Neural progenitor cell (in vitro differentiated cells): Measurements from ENCODE around the gene PIP4K2B. TPM values are rescaled to one million over a fixed set of nuclear protein-coding genes. Genes with fewer than 3 reads are reported as not detected.
A peak's percentile ranks its signal among the peaks of the same experiment; 100 is the strongest.
"Not testable (repeated sequence)": the region's sequence is repeated elsewhere in the genome, so short reads cannot be mapped to it uniquely, and the experiment has no call there.

Experiments
- DNase-seq: peaks from one replicate; pipeline ENCODE4 v3.0.0-alpha.2; 2016; ENCODE audit warnings: low spot score
- H2AFZ ChIP-seq: fragments of 200-600 bp; sonication (generic); replicated peaks from 2 replicates; pipeline ENCODE4 v1.6.1; 2016; ENCODE audit warnings: antibody characterized with exemption
- H3F3A ChIP-seq: fragments of 200-600 bp; sonication (generic); 2 replicates; pipeline ENCODE4 v1.6.1; 2016; ENCODE audit warnings: antibody characterized with exemption, low read depth
- H3K27ac ChIP-seq: fragments of 200-600 bp; sonication (generic); 2 replicates; pipeline ENCODE4 v1.5.1; 2016; ENCODE audit warnings: mild to moderate bottlenecking
- H3K27me3 ChIP-seq: fragments of 200-600 bp; sonication (generic); 2 replicates; pipeline ENCODE4 v1.6.1; 2016; ENCODE audit warnings: mild to moderate bottlenecking, moderate library complexity
- H3K36me3 ChIP-seq: fragments of 200-600 bp; sonication (generic); 2 replicates; pipeline ENCODE4 v1.5.1; 2016
- H3K4me1 ChIP-seq: fragments of 200-600 bp; sonication (generic); 2 replicates; pipeline ENCODE4 v1.6.1; 2016; ENCODE audit warnings: mixed run types
- H3K4me2 ChIP-seq: fragments of 200-600 bp; sonication (generic); 2 replicates; pipeline ENCODE4 v1.6.1; 2016
- H3K4me3 ChIP-seq: fragments of 200-600 bp; sonication (generic); 2 replicates; pipeline ENCODE4 v1.5.1; 2016
- H3K79me2 ChIP-seq: fragments of 200-600 bp; sonication (generic); 2 replicates; pipeline ENCODE4 v1.6.1; 2016; ENCODE audit warnings: low read depth
- H3K9ac ChIP-seq: fragments of 200-600 bp; sonication (generic); 2 replicates; pipeline ENCODE4 v1.6.1; 2016
- H3K9me3 ChIP-seq: fragments of 200-600 bp; sonication (generic); 2 replicates; pipeline ENCODE4 v1.5.1; 2016; ENCODE audit warnings: low read depth
- H4K20me1 ChIP-seq: fragments of 200-600 bp; sonication (generic); 2 replicates; pipeline ENCODE4 v1.6.1; 2016; ENCODE audit warnings: low read depth
- H3K27ac Mint-ChIP-seq: 3 replicates; pipeline ENCODE4 v1.8.0; 2021; ENCODE audit warnings: mixed read lengths
- H3K27me3 Mint-ChIP-seq: 2 replicates; pipeline ENCODE4 v1.8.0; 2022; ENCODE audit warnings: low read depth, mild to moderate bottlenecking, inconsistent platforms, moderate library complexity, mixed read lengths; ENCODE audit not compliant: insufficient read depth
- H3K36me3 Mint-ChIP-seq: 3 replicates; pipeline ENCODE4 v1.8.0; 2021; ENCODE audit warnings: mixed read lengths
- H3K4me1 Mint-ChIP-seq: 3 replicates; pipeline ENCODE4 v1.8.0; 2021; ENCODE audit warnings: mixed read lengths
- H3K4me3 Mint-ChIP-seq: 3 replicates; pipeline ENCODE4 v1.8.0; 2021; ENCODE audit warnings: mild to moderate bottlenecking, moderate library complexity, mixed read lengths
- H3K9me3 Mint-ChIP-seq: 3 replicates; pipeline ENCODE4 v1.8.0; 2020; ENCODE audit warnings: mixed read lengths
- EZH2 ChIP-seq: fragments of 200-600 bp; sonication (generic); IDR thresholded peaks from 2 replicates; pipeline ENCODE4 v1.6.1; 2017; ENCODE audit warnings: antibody characterized with exemption, mild to moderate bottlenecking, moderate library complexity
- EZH2phosphoT487 ChIP-seq: fragments of 200-600 bp; sonication (generic); IDR thresholded peaks from 2 replicates; pipeline ENCODE4 v1.6.1; 2017; ENCODE audit warnings: antibody characterized with exemption
- total RNA-seq: library from RNA; depleted of rRNA; stranded (reverse); fragments of >200 nt; gene quantifications from 2 replicates; pipeline ENCODE4 v1.2.3, GENCODE V29; 2015; ENCODE audit warnings: low replicate concordance
- TF ChIP-seq, protein P1 (sequence below): fragments of 200-600 bp; sonication (generic); IDR thresholded peaks from 2 replicates; pipeline ENCODE4 v1.5.1; 2017; ENCODE audit warnings: antibody characterized with exemption, mild to moderate bottlenecking

Gene PIP4K2B
- total RNA-seq, 1 donor from 2014 or later, result 45.6 TPM

DNA sequence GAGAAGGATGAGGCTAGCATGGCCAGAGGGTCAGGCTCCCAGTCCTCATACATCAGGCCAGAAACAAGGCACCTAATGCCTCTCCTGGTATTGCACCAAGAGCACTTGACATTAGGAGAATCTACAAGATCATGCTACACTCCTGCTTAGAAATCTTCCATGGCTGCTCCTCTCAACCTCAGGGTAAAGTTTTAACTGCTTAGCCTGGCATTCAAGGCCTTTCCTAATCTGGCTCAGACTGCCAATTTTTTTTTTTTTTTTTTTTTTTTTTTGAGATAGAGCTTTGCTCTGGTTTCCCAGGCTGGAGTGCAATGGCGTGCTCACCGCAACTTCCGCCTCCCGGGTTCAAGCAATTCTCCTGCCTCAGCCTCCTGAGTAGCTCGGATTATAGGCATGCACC is 8.2 kb downstream of the PIP4K2B start:
- H3K27me3 ChIP-seq, result no peaks in the 10 kb centered on the region
- no peak overlapping the region for H3K27ac Mint-ChIP-seq
- no peak overlapping the region for H3K4me3 Mint-ChIP-seq
- peaks cover 73% of the 10 kb centered on the region for H3K79me2 ChIP-seq
- TF ChIP-seq EZH2phosphoT487 (no peak), EZH2 (no peak)
- no peak overlapping the region for H3K9ac ChIP-seq
- no peaks in the 10 kb centered on the region for H3K9me3 ChIP-seq
- no peak overlapping the region for H3K4me3 ChIP-seq
- H3K36me3 ChIP-seq, result no peaks in the 10 kb centered on the region
- H3K9me3 Mint-ChIP-seq, result no peaks in the 10 kb centered on the region
- no peak overlapping the region for H3K4me2 ChIP-seq
- no peak overlapping the region for H3K27ac ChIP-seq
- peaks cover 24% of the 10 kb centered on the region for H3K4me1 Mint-ChIP-seq
- H3K27me3 Mint-ChIP-seq, result peaks cover 2% of the 10 kb centered on the region
- H3F3A ChIP-seq, result peaks cover 30% of the 10 kb centered on the region
- H4K20me1 ChIP-seq, result peaks cover 90% of the 10 kb centered on the region
- no peak overlapping the region for H2AFZ ChIP-seq
- no peak for DNase-seq
- H3K4me1 ChIP-seq, result peaks cover 20% of the 10 kb centered on the region
- peaks cover 19% of the 10 kb centered on the region for H3K36me3 Mint-ChIP-seq

DNA sequence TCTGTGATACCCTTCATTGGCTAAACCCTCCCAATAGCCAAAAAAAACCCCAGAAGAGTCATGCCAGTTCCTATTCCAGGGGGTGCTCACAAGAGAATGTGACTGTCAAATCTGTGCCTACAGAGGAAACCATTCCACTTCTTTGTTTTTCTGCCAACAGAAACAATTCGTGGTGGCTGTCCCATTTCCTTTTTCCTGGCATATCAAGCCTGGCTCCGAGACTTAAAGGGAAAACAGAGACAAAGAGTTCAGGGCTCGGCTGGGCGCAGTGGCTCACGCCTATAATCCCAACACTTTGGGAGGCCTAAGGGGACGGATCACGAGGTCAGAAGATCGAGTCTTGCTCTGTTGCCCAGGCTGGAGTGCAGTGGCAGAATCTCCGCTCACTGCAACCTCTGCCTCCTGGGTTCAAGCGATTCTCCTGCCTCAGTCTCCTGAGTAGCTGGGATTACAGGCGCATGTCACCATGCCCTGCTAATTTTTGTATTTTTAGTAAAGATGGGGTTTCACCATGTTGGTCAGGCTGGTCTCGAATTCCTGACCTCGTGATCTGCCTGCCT is 9.1 kb downstream of the PIP4K2B start:
- Histone ChIP-seq H3K27ac (peak overlapping the region; percentile 24), H3K4me2 (peak overlapping the region; percentile 70), H4K20me1 (peaks cover 81% of the 10 kb centered on the region), H3F3A (peaks cover 30% of the 10 kb centered on the region), H3K79me2 (peaks cover 64% of the 10 kb centered on the region), H3K4me1 (peaks cover 20% of the 10 kb centered on the region)
- H3K4me3 ChIP-seq, H3K27me3 Mint-ChIP-seq, H2AFZ ChIP-seq, H3K4me3 Mint-ChIP-seq, H3K9me3 Mint-ChIP-seq, H3K36me3 ChIP-seq, H3K9ac ChIP-seq, H3K27me3 ChIP-seq, H3K9me3 ChIP-seq, H3K27ac Mint-ChIP-seq: not testable (repeated sequence)
- DNase-seq, result peak; percentile 29
- Mint-ChIP-seq H3K36me3 (peaks cover 19% of the 10 kb centered on the region), H3K4me1 (peaks cover 23% of the 10 kb centered on the region)

DNA sequence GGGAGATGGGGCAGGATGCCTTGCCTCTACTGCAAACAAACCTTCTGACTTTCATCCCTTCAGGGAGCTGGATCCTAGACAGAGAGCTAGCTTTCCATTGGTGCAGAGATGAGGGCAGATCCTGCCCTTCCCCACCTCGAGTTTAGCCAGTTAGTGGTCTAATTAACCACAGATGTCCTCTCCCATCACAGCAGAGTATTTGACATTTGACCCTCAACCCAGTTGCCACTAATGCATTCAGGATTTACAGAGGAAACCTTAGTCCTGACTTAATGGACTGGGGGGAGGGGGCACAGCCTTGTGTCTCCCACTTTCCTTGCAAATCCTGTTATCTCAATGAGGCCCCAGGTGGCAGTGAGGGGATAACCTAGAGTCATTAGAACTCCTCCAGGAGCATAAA is 10.2 kb downstream of the PIP4K2B start:
- TF ChIP-seq EZH2phosphoT487 (no peak), EZH2 (no peak)
- TF ChIP-seq, protein P1, sequence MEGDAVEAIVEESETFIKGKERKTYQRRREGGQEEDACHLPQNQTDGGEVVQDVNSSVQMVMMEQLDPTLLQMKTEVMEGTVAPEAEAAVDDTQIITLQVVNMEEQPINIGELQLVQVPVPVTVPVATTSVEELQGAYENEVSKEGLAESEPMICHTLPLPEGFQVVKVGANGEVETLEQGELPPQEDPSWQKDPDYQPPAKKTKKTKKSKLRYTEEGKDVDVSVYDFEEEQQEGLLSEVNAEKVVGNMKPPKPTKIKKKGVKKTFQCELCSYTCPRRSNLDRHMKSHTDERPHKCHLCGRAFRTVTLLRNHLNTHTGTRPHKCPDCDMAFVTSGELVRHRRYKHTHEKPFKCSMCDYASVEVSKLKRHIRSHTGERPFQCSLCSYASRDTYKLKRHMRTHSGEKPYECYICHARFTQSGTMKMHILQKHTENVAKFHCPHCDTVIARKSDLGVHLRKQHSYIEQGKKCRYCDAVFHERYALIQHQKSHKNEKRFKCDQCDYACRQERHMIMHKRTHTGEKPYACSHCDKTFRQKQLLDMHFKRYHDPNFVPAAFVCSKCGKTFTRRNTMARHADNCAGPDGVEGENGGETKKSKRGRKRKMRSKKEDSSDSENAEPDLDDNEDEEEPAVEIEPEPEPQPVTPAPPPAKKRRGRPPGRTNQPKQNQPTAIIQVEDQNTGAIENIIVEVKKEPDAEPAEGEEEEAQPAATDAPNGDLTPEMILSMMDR, result no peak

DNA sequence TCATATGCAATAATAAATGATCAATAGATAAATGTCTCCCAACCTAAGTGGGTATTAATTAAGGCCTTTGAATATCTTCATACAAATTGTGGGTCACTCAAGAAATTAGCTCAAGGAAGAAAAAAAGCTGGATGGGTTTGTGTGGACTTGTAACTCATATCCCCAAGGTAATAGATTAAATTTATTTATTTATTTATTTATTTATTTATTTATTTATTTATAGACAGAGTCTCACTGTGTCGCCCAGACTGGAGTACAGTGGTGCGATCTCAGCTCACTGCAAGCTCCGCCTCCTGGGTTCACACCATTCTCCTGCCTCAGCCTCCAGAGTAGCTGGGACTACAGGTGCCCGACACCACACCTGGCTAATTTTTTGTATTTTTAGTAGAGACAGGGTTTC is 11.4 kb downstream of the PIP4K2B start:
- not testable (repeated sequence) for H3K9ac ChIP-seq, H3K27me3 ChIP-seq, H3K9me3 ChIP-seq, H3K4me3 ChIP-seq, H3K4me2 ChIP-seq, H3K27ac ChIP-seq, H3K9me3 Mint-ChIP-seq, H3K4me3 Mint-ChIP-seq, H3K36me3 ChIP-seq, H3K27me3 Mint-ChIP-seq, H2AFZ ChIP-seq, DNase-seq, H3K27ac Mint-ChIP-seq
- peaks cover 20% of the 10 kb centered on the region for H3K4me1 ChIP-seq
- H3K79me2 ChIP-seq, result peaks cover 42% of the 10 kb centered on the region
- Mint-ChIP-seq H3K4me1 (peaks cover 21% of the 10 kb centered on the region), H3K36me3 (peaks cover 12% of the 10 kb centered on the region)
- H3F3A ChIP-seq, result peaks cover 30% of the 10 kb centered on the region
- H4K20me1 ChIP-seq, result peaks cover 71% of the 10 kb centered on the region

More for the DNA sequence above, 10.2 kb downstream of the PIP4K2B start:
- Mint-ChIP-seq H3K4me3 (peak overlapping the region; percentile 60), H3K27ac (peak overlapping the region; percentile 27), H3K27me3 (peaks cover 2% of the 10 kb centered on the region), H3K36me3 (peaks cover 16% of the 10 kb centered on the region), H3K4me1 (peaks cover 21% of the 10 kb centered on the region), H3K9me3 (no peaks in the 10 kb centered on the region)
- no peaks in the 10 kb centered on the region for H3K27me3 ChIP-seq
- H3K4me1 ChIP-seq, result peaks cover 20% of the 10 kb centered on the region
- peak overlapping the region; percentile 70 for H3K4me2 ChIP-seq
- H3K27ac ChIP-seq, result peak overlapping the region; percentile 58
- peaks cover 30% of the 10 kb centered on the region for H3F3A ChIP-seq
- H3K79me2 ChIP-seq, result peaks cover 53% of the 10 kb centered on the region
- no peaks in the 10 kb centered on the region for H3K36me3 ChIP-seq
- H3K9ac ChIP-seq, result no peak overlapping the region
- peak; percentile 85 for DNase-seq
- H4K20me1 ChIP-seq, result peaks cover 81% of the 10 kb centered on the region
- H3K9me3 ChIP-seq, result no peaks in the 10 kb centered on the region
- no peak overlapping the region for H2AFZ ChIP-seq
- H3K4me3 ChIP-seq, result peak overlapping the region; percentile 21

DNA sequence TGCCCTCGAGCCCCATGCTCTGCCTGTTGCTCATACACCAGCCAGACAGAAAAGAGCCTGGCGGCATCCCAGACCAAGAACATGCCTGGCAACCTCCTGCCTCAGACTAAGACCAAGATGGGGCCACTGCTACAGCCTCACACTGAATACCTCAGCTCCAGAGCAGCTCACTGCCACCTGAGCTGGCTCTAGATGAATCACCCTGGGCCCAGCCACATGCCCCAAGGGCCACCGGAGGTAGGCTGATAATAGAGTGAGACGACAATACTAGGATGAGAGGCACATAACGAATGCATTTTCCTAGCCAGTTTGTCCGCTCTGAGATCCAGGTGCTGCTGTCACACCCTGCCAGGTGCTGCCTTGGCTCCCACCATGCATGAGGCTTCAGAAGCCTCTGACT is 13.0 kb downstream of the PIP4K2B start:
- no peak overlapping the region for H3K27ac ChIP-seq
- Mint-ChIP-seq H3K4me3 (no peak overlapping the region), H3K9me3 (no peaks in the 10 kb centered on the region), H3K36me3 (peaks cover 10% of the 10 kb centered on the region), H3K27ac (no peak overlapping the region), H3K4me1 (peaks cover 21% of the 10 kb centered on the region), H3K27me3 (peaks cover 2% of the 10 kb centered on the region)
- no peak overlapping the region for H3K4me3 ChIP-seq
- TF ChIP-seq EZH2phosphoT487 (no peak), EZH2 (no peak)
- TF ChIP-seq, protein P1, result no peak
- no peak overlapping the region for H3K9ac ChIP-seq
- H3K36me3 ChIP-seq, result no peaks in the 10 kb centered on the region
- peaks cover 30% of the 10 kb centered on the region for H3F3A ChIP-seq
- H3K79me2 ChIP-seq, result peaks cover 32% of the 10 kb centered on the region
- no peak overlapping the region for H3K4me2 ChIP-seq
- H4K20me1 ChIP-seq, result peaks cover 59% of the 10 kb centered on the region
- no peak for DNase-seq
- no peak overlapping the region for H2AFZ ChIP-seq
- no peaks in the 10 kb centered on the region for H3K27me3 ChIP-seq
- no peaks in the 10 kb centered on the region for H3K9me3 ChIP-seq
- H3K4me1 ChIP-seq, result peaks cover 20% of the 10 kb centered on the region
